K562 (cell line): ENCODE data around the gene FAM78A. TPM values are rescaled to one million over a fixed set of nuclear protein-coding genes. Genes with fewer than 3 reads are reported as not detected.

Source experiments
- ADNP ChIP-seq: fragments of 200-800 bp; sonication (Bioruptor generic); IDR thresholded peaks from 2 replicates; pipeline ENCODE4 v1.6.1; 2016; ENCODE audit warnings: missing genetic modification characterization, missing compliant biosample characterization
- ARNT ChIP-seq, 2 experiments: fragments of 450-650 bp; IDR thresholded peaks; 2 replicates each; pipeline ENCODE4 v1.6.1; 2016; ENCODE audit warnings: mild to moderate bottlenecking in 1 of 2
- CGGBP1 ChIP-seq: fragments of 250-450 bp; sonication (Bioruptor Pico); IDR thresholded peaks from 2 replicates; pipeline ENCODE4 v1.9.0; 2021; ENCODE audit warnings: mild to moderate bottlenecking
- CTBP1 ChIP-seq: fragments of 450-650 bp; IDR thresholded peaks from 2 replicates; pipeline ENCODE4 v1.6.1; 2016; ENCODE audit warnings: borderline replicate concordance
- ESRRA ChIP-seq: fragments of 450-650 bp; IDR thresholded peaks from 2 replicates; pipeline ENCODE4 v1.6.1; 2014; ENCODE audit warnings: low read depth, mild to moderate bottlenecking, moderate library complexity, borderline replicate concordance
- ESRRB ChIP-seq: fragments of 250-450 bp; sonication (Bioruptor Pico); IDR thresholded peaks from 2 replicates; pipeline ENCODE4 v1.5.0; 2020; ENCODE audit warnings: mild to moderate bottlenecking, moderate library complexity, borderline replicate concordance
- HDAC8 ChIP-seq: fragments of 450-650 bp; IDR thresholded peaks from 2 replicates; pipeline ENCODE4 v1.6.1; 2016; ENCODE audit warnings: mild to moderate bottlenecking, missing genetic modification characterization, moderate library complexity, missing compliant biosample characterization
- HDGF ChIP-seq: fragments of 450-650 bp; IDR thresholded peaks from 2 replicates; pipeline ENCODE4 v1.6.1; 2016
- HIVEP1 ChIP-seq: fragments of 250-450 bp; sonication (Bioruptor Pico); IDR thresholded peaks from 2 replicates; pipeline ENCODE4 v1.4.0; 2020; ENCODE audit warnings: mild to moderate bottlenecking
- MAX ChIP-seq: sonication (generic); formaldehyde crosslinking; IDR thresholded peaks from 2 replicates; pipeline ENCODE4 v1.9.0; 2022; ENCODE audit warnings: mild to moderate bottlenecking, missing genetic modification reagents
- MTA2 ChIP-seq: fragments of 450-650 bp; IDR thresholded peaks from 2 replicates; pipeline ENCODE4 v1.6.1; 2016; ENCODE audit warnings: low read depth
- NFE2L1 ChIP-seq: fragments of 450-650 bp; IDR thresholded peaks from 2 replicates; pipeline ENCODE4 v1.6.1; 2016; ENCODE audit warnings: missing genetic modification characterization, low read depth, mild to moderate bottlenecking, missing compliant biosample characterization, moderate library complexity, borderline replicate concordance
- PHB ChIP-seq: fragments of 250-450 bp; sonication (Bioruptor Pico); IDR thresholded peaks from 2 replicates; pipeline ENCODE4 v1.5.0; 2021
- POLR2AphosphoS5 ChIP-seq: IDR thresholded peaks from 2 replicates; pipeline ENCODE4 v1.6.1; 2011; ENCODE audit warnings: mild to moderate bottlenecking, low read depth, low read length, moderate library complexity; ENCODE audit not compliant: control insufficient read depth, insufficient read depth
- RBM22 ChIP-seq: fragments of 200-400 bp; formaldehyde crosslinking; IDR thresholded peaks from 2 replicates; pipeline ENCODE4 v1.6.1; 2018; ENCODE audit warnings: low read length, low read depth; ENCODE audit not compliant: poor library complexity, severe bottlenecking
- RCOR1 ChIP-seq, 2 experiments: IDR thresholded peaks; 2 replicates each; pipeline ENCODE4 v1.6.1; 2012; ENCODE audit warnings: low read depth in 2 of 2, low read length in 2 of 2, borderline replicate concordance in 1 of 2, improper control_type of control experiment in 1 of 2
- SIN3A ChIP-seq, 2 experiments: fragments of 150-350 bp in 1 of 2; IDR thresholded peaks; 2 replicates each; pipeline ENCODE4 v1.6.1; 2011 to 2016; ENCODE audit warnings: borderline replicate concordance in 2 of 2, low read depth in 2 of 2, low read length in 2 of 2, mild to moderate bottlenecking in 2 of 2, moderate library complexity in 2 of 2; ENCODE audit not compliant: control insufficient read depth in 1 of 2
- SLC30A9 ChIP-seq: fragments of 250-450 bp; sonication (Bioruptor Pico); IDR thresholded peaks from 2 replicates; pipeline ENCODE4 v1.8.0; 2022; ENCODE audit warnings: mild to moderate bottlenecking, moderate library complexity
- SMARCA5 ChIP-seq: fragments of 450-650 bp; IDR thresholded peaks from 2 replicates; pipeline ENCODE4 v1.6.1; 2016
- SPI1 ChIP-seq: IDR thresholded peaks from 2 replicates; pipeline ENCODE4 v1.6.1; 2011; ENCODE audit warnings: low read depth, low read length, control low read depth, borderline replicate concordance
- TEAD1 ChIP-seq, 2 experiments: fragments of 450-650 bp in 1 of 2; sonication (generic) in 1 of 2; formaldehyde crosslinking; IDR thresholded peaks; 2 replicates each; pipeline versions ENCODE4 v1.4.0 to v1.8.0; 2020 to 2022; ENCODE audit warnings: mild to moderate bottlenecking in 2 of 2, missing genetic modification reagents in 1 of 2
- ZNF146 ChIP-seq: IDR thresholded peaks from one replicate; pipeline ENCODE4 v1.6.1; 2018; ENCODE audit warnings: missing compliant biosample characterization; ENCODE audit not compliant: unreplicated experiment
- ZNF511 ChIP-seq: sonication (generic); formaldehyde crosslinking; IDR thresholded peaks from 2 replicates; pipeline ENCODE4 v1.8.0; 2022; ENCODE audit warnings: mild to moderate bottlenecking, missing genetic modification reagents
- ZNF764 ChIP-seq: fragments of 250-450 bp; sonication (Bioruptor Pico); IDR thresholded peaks from 2 replicates; pipeline ENCODE4 v1.4.0; 2020; ENCODE audit warnings: low read depth, mild to moderate bottlenecking, moderate library complexity
- ZZZ3 ChIP-seq: fragments of 450-650 bp; IDR thresholded peaks from 2 replicates; pipeline ENCODE4 v1.6.1; 2016; ENCODE audit warnings: antibody characterized with exemption, mild to moderate bottlenecking, moderate library complexity
- polyA plus RNA-seq, 8 experiments: library from polyadenylated mRNA; depleted of rRNA in 4 of 8; stranded (reverse) in 5 of 8; unstranded in 3 of 8; fragments of >200 nt; fragmentation: Nextera tagmentation in 2 of 8; fragmentation: Illumina TruSeq in 1 of 8; extraction: Ambion mirVana in 2 of 8; extraction: Trizol in 1 of 8; gene quantifications; 2 replicates each; pipeline versions ENCODE4 v1.2.1 to v1.2.3, GENCODE V29; 2011 to 2014; ENCODE audit warnings: inconsistent platforms in 1 of 8, missing spikeins in 1 of 8
- total RNA-seq, 7 experiments: library from RNA; depleted of rRNA in 6 of 7; stranded (reverse); fragments of >200 nt in 6 of 7; fragmentation: Illumina TruSeq in 2 of 7; extraction: Trizol in 2 of 7; gene quantifications; 2 replicates each; pipeline versions ENCODE4 v1.2.1 to v1.2.3, GENCODE V29; 2011 to 2021; ENCODE audit warnings: low replicate concordance in 1 of 7

The FAM78A gene
- total and polyA plus RNA-seq, 9 of the 15 experiments (the other 6 are each of a cell fraction or from before 2014, with no cell fraction given): 0.56 to 103 (median 55.2) TPM

- no peak for TF ChIP-seq CGGBP1 (CRISPR knock-in tag)
- TF ChIP-seq HDAC8 (tag): no peak
- TF ChIP-seq SPI1: no peak
- no peak for TF ChIP-seq HIVEP1
- TF ChIP-seq SIN3A (IDR thresholded peaks at IDR 0.05; ENCODE audit: borderline replicate concordance in 2 of 2, control insufficient read depth in 1 of 2, low read depth in 2 of 2, low read length in 2 of 2): no peak
- no peak for TF ChIP-seq ESRRB (CRISPR knock-in tag)
- TF ChIP-seq ADNP: peak; percentile 53; the same call in 1 of the 2 replicates
- TF ChIP-seq MTA2: no peak
- peak; percentile 80 for TF ChIP-seq SMARCA5
- no peak for TF ChIP-seq HDGF
- no peak for TF ChIP-seq CTBP1
- no peak for TF ChIP-seq ZZZ3
- TF ChIP-seq RBM22: no peak
- TF ChIP-seq PHB (CRISPR knock-in tag): no peak
- no peak for TF ChIP-seq SLC30A9 (CRISPR knock-in tag)
- TF ChIP-seq ZNF146 (CRISPR knock-in tag): no peak
- 0 out of 4 replicates have a peak, but pooled peaks of 1 of the 2 experiments have one; percentile 29 for TF ChIP-seq RCOR1 (IDR thresholded peaks at IDR 0.05; ENCODE audit: borderline replicate concordance in 1 of 2, low read depth in 2 of 2, low read length in 2 of 2)
- TF ChIP-seq TEAD1 (CRISPR knock-in tag; IDR thresholded peaks at IDR 0.05): no peak
- TF ChIP-seq ZNF764 (CRISPR knock-in tag): no peak
- TF ChIP-seq ESRRA: 0 out of 2 replicates have a peak, but pooled peaks have one; percentile 46
- no peak for TF ChIP-seq ZNF511 (CRISPR knock-in tag)
- no peak for TF ChIP-seq NFE2L1 (tag)
- TF ChIP-seq POLR2AphosphoS5: no peak
- TF ChIP-seq MAX (CRISPR knock-in tag): no peak
- no peak for TF ChIP-seq ARNT (IDR thresholded peaks at IDR 0.05)
- TF ChIP-seq, all 486 proteins: peak for 8
Observed at GRCh38 chr9:131309530-131310276, 33.4 kb upstream of the FAM78A start (continued).
